Measurements from ENCODE around the gene PRPSAP1. TPM values are rescaled to one million over a fixed set of nuclear protein-coding genes. Genes with fewer than 3 reads are reported as not detected.

PRPSAP1 gene
- polyA plus RNA-seq, 1 of the 3 experiments (the other 2 are of a cell fraction), result 118 TPM

DNA sequence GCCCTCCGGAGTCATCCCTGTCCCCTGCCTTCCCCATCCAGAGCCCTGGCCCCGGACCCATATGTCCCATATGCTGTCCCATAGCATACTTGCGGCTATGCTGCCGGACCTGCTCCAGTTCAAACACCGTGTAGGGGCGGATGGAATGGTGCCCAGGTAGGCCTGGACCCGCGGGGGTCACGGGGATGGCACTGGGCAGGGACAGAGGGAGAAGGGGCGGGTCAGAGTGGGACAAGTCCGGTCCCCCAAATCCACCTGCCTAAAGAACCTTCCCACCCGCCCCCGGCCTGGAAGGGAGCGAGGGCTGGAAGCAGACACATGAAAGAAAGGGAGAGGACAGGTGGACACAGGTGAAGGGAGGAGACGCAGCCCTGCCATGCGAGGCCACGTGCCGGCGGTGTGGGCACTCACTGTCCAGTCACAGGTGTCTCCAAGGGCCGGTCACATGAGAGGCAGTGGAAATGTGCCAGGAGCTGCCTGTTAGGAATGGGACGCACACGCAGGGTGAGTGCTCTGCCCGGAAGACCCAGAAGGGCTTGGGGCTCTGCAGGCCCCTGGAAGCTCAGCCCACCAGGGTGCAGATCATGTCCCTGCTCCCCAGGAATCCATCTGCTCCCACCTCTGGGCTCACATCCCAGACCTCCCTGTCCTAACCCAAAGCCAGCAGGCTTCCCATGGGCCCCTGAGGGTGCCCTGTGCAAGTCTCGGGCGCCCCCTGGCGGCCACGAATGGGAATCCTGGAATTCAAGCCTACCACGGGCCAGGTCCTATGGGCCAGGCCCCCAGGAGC lies 74.6 kb downstream of the PRPSAP1 start:
- no peak overlapping the region for H3K27ac ChIP-seq (ENCODE audit: low read depth in 2 of 2, low read length in 1 of 2)
- no peaks in the 10 kb centered on the region for H3K27me3 ChIP-seq (ENCODE audit: insufficient read depth)
- POLR2A ChIA-PET, result interaction anchor here (1.0 to 1.6 kb wide), 3 partner anchors 137 to 200 kb away, joined by 3 to 5 read pairs (median 4); partner anchors contain the start of gene ZACN
- peak; percentile 99 for DNase-seq
- TF ChIP-seq GATA2 (CRISPR knock-in tag; IDR thresholded peaks at IDR 0.05) (no peak), SMC3 (IDR thresholded peaks at IDR 0.05; ENCODE audit: low read depth, low read length) (peak; percentile 98), RCOR1 (IDR thresholded peaks at IDR 0.05; ENCODE audit: low read length) (no peak), CHD2 (IDR thresholded peaks at IDR 0.05; ENCODE audit: low read length, partially characterized antibody) (no peak), RAD21 (IDR thresholded peaks at IDR 0.05; ENCODE audit: low read length) (peak; percentile 97), SIN3A (IDR thresholded peaks at IDR 0.05; ENCODE audit: borderline replicate concordance, low read depth, low read length) (0 out of 2 replicates have a peak, but pooled peaks have one; percentile 25)
- TF ChIP-seq, protein P1, sequence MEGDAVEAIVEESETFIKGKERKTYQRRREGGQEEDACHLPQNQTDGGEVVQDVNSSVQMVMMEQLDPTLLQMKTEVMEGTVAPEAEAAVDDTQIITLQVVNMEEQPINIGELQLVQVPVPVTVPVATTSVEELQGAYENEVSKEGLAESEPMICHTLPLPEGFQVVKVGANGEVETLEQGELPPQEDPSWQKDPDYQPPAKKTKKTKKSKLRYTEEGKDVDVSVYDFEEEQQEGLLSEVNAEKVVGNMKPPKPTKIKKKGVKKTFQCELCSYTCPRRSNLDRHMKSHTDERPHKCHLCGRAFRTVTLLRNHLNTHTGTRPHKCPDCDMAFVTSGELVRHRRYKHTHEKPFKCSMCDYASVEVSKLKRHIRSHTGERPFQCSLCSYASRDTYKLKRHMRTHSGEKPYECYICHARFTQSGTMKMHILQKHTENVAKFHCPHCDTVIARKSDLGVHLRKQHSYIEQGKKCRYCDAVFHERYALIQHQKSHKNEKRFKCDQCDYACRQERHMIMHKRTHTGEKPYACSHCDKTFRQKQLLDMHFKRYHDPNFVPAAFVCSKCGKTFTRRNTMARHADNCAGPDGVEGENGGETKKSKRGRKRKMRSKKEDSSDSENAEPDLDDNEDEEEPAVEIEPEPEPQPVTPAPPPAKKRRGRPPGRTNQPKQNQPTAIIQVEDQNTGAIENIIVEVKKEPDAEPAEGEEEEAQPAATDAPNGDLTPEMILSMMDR (IDR thresholded peaks at IDR 0.05), result peak; percentile 99
- TF ChIP-seq, protein P2, sequence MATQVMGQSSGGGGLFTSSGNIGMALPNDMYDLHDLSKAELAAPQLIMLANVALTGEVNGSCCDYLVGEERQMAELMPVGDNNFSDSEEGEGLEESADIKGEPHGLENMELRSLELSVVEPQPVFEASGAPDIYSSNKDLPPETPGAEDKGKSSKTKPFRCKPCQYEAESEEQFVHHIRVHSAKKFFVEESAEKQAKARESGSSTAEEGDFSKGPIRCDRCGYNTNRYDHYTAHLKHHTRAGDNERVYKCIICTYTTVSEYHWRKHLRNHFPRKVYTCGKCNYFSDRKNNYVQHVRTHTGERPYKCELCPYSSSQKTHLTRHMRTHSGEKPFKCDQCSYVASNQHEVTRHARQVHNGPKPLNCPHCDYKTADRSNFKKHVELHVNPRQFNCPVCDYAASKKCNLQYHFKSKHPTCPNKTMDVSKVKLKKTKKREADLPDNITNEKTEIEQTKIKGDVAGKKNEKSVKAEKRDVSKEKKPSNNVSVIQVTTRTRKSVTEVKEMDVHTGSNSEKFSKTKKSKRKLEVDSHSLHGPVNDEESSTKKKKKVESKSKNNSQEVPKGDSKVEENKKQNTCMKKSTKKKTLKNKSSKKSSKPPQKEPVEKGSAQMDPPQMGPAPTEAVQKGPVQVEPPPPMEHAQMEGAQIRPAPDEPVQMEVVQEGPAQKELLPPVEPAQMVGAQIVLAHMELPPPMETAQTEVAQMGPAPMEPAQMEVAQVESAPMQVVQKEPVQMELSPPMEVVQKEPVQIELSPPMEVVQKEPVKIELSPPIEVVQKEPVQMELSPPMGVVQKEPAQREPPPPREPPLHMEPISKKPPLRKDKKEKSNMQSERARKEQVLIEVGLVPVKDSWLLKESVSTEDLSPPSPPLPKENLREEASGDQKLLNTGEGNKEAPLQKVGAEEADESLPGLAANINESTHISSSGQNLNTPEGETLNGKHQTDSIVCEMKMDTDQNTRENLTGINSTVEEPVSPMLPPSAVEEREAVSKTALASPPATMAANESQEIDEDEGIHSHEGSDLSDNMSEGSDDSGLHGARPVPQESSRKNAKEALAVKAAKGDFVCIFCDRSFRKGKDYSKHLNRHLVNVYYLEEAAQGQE (IDR thresholded peaks at IDR 0.05; ENCODE audit: low read depth, low read length), result 0 out of 2 replicates have a peak, but pooled peaks have one; percentile 63
- TF ChIP-seq, protein P3, sequence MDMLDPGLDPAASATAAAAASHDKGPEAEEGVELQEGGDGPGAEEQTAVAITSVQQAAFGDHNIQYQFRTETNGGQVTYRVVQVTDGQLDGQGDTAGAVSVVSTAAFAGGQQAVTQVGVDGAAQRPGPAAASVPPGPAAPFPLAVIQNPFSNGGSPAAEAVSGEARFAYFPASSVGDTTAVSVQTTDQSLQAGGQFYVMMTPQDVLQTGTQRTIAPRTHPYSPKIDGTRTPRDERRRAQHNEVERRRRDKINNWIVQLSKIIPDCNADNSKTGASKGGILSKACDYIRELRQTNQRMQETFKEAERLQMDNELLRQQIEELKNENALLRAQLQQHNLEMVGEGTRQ (IDR thresholded peaks at IDR 0.05; ENCODE audit: borderline replicate concordance, low read depth, low read length), result no peak
- H4K20me1 ChIP-seq (ENCODE audit: insufficient read depth), result no peaks in the 10 kb centered on the region
- no peaks in the 10 kb centered on the region for H3K36me3 ChIP-seq (replicated peaks in 1 of 2; ENCODE audit: control insufficient read depth in 1 of 2, insufficient read depth in 2 of 2, low read length in 1 of 2)
- H3K9me2 ChIP-seq, result no peaks in the 10 kb centered on the region
- H3K4me1 ChIP-seq (ENCODE audit: control insufficient read depth in 1 of 2, insufficient read depth in 2 of 2, low read depth in 1 of 2, low read length in 1 of 2), result peaks cover 5 to 10% of the 10 kb centered on the region in 2 experiments; a peak in 1 of 4 replicates
- H2AFZ ChIP-seq (ENCODE audit: low read depth), result no peak overlapping the region
- 68% methylated on average over 28 of the region's 28 CpGs for WGBS (ENCODE audit: low lambda C conversion rate)
- CTCF ChIA-PET, result interaction anchor here (0.5 to 8.8 kb wide), 106 partner anchors 10 to 488 kb away, joined by 3 to 332 read pairs (median 6); partner anchors contain the start of genes CDK3, EVPL, EXOC7 and FOXJ1
- no peak overlapping the region for H3K9ac ChIP-seq
- no peaks in the 10 kb centered on the region for H3K79me2 ChIP-seq (ENCODE audit: insufficient read depth)
- H3K4me3 ChIP-seq (ENCODE audit: low read depth in 2 of 2, low read length in 1 of 2), result no peak overlapping the region; a peak in 1 of 4 replicates
- H3K9me3 ChIP-seq, result no peaks in the 10 kb centered on the region
- peaks cover 3% of the 10 kb centered on the region for H3F3A ChIP-seq (replicated peaks; ENCODE audit: insufficient read depth)
- no peak overlapping the region for H3K4me2 ChIP-seq

Data from SK-N-SH (cell line).